IMR-90 (cell line): ENCODE data around the gene RASL11B. TPM values are rescaled to one million over a fixed set of nuclear protein-coding genes. Genes with fewer than 3 reads are reported as not detected.
A peak's percentile ranks its signal among the peaks of the same experiment; 100 is the strongest.

Experiments used
- ATAC-seq: fragments of 200-7000 bp; cut with Tn5 transposase; 2 replicates; pipeline ENCODE4 v1.9.1; 2020; ENCODE audit warnings: low read depth, mild to moderate bottlenecking, moderate library complexity
- BruUV-seq: library from RNA; stranded (reverse); fragments of 400-500 nt; replicated peaks from 2 replicates; lab custom pipeline; 2021; lab: Mats Ljungman, UMichigan
- CTCF ChIA-PET: fragments of 300-600 bp; formaldehyde crosslinking; extraction: SDS; loops from one replicate; lab custom pipeline; 2021; ENCODE audit warnings: antibody characterized with exemption; lab: Yijun Ruan, JAX
- POLR2A ChIA-PET: fragments of 300-600 bp; sonication (Branson Sonifier 250); formaldehyde crosslinking; loops from one replicate; lab custom pipeline; 2022; ENCODE audit warnings: antibody characterized with exemption; ENCODE audit not compliant: unreplicated experiment; lab: Charles Lee
- DNase-seq: peaks from one replicate; pipeline ENCODE4 v3.0.0; 2013
- H2AFZ ChIP-seq: replicated peaks from 2 replicates; pipeline ENCODE3; 2013; ENCODE audit warnings: low read length, mild to moderate bottlenecking; ENCODE audit not compliant: poor library complexity
- H2AK5ac ChIP-seq: 2 replicates; pipeline ENCODE4 v1.6.1; 2013; ENCODE audit warnings: low read depth, low read length, inconsistent platforms
- H2AK9ac ChIP-seq: replicated peaks from 2 replicates; pipeline ENCODE3; 2013; ENCODE audit warnings: mild to moderate bottlenecking, low read depth, low read length, moderate library complexity; ENCODE audit not compliant: poor library complexity
- H2BK120ac ChIP-seq: 2 replicates; pipeline ENCODE4 v1.6.1; 2013; ENCODE audit warnings: low read depth, low read length, inconsistent platforms
- H2BK15ac ChIP-seq: 3 replicates; pipeline ENCODE4 v1.6.1; 2013; ENCODE audit warnings: low read depth, low read length, inconsistent platforms
- H2BK20ac ChIP-seq: 2 replicates; pipeline ENCODE4 v1.6.1; 2013; ENCODE audit warnings: low read depth, mild to moderate bottlenecking, inconsistent platforms, low read length, moderate library complexity
- H2BK5ac ChIP-seq: 2 replicates; pipeline ENCODE4 v1.6.1; 2013; ENCODE audit warnings: mild to moderate bottlenecking, low read depth, low read length, inconsistent platforms; ENCODE audit not compliant: poor library complexity, severe bottlenecking
- H3K14ac ChIP-seq: replicated peaks from 2 replicates; pipeline ENCODE4 v1.6.1; 2013; ENCODE audit warnings: low read depth, low read length, inconsistent platforms
- H3K18ac ChIP-seq: 2 replicates; pipeline ENCODE4 v1.6.1; 2013; ENCODE audit warnings: low read depth, low read length, control low read depth
- H3K23ac ChIP-seq: 2 replicates; pipeline ENCODE4 v1.6.1; 2013; ENCODE audit warnings: low read depth, low read length, inconsistent platforms
- H3K27ac ChIP-seq: 2 replicates; pipeline ENCODE4 v1.5.1; 2013; ENCODE audit warnings: mild to moderate bottlenecking, control low read depth, low read length; ENCODE audit not compliant: insufficient read depth
- H3K27me3 ChIP-seq: 2 replicates; pipeline ENCODE4 v1.6.1; 2013; ENCODE audit warnings: low read length; ENCODE audit not compliant: control insufficient read depth, insufficient read depth
- H3K36me3 ChIP-seq: 2 replicates; pipeline ENCODE4 v1.6.1; 2013; ENCODE audit warnings: low read length, mixed read lengths; ENCODE audit not compliant: control insufficient read depth, insufficient read depth
- H3K4ac ChIP-seq: 2 replicates; pipeline ENCODE4 v1.6.1; 2013; ENCODE audit warnings: low read depth, low read length, inconsistent platforms
- H3K4me1 ChIP-seq: 2 replicates; pipeline ENCODE4 v1.6.1; 2013; ENCODE audit warnings: low read length, mixed read lengths; ENCODE audit not compliant: control insufficient read depth, insufficient read depth
- H3K4me2 ChIP-seq: 2 replicates; pipeline ENCODE4 v1.6.1; 2013; ENCODE audit warnings: low read depth, mild to moderate bottlenecking, control low read depth, low read length, moderate library complexity
- H3K4me3 ChIP-seq: 2 replicates; pipeline ENCODE4 v1.5.1; 2013; ENCODE audit warnings: low read depth, mild to moderate bottlenecking, control low read depth, low read length, moderate library complexity; ENCODE audit not compliant: insufficient read depth
- H3K56ac ChIP-seq: 2 replicates; pipeline ENCODE4 v1.6.1; 2013; ENCODE audit warnings: low read length, inconsistent platforms; ENCODE audit not compliant: insufficient read depth; ENCODE audit errors: extremely low read depth
- H3K79me1 ChIP-seq, 2 experiments: 2 replicates each; pipeline ENCODE4 v1.6.1; 2013; ENCODE audit warnings: low read length in 2 of 2, inconsistent platforms in 1 of 2, low read depth in 1 of 2
- H3K9ac ChIP-seq: 2 replicates; pipeline ENCODE4 v1.6.1; 2013; ENCODE audit warnings: low read depth, low read length, control low read depth
- H3K9me1 ChIP-seq: 2 replicates; pipeline ENCODE4 v1.6.1; 2013; ENCODE audit warnings: low read length, inconsistent platforms; ENCODE audit not compliant: insufficient read depth
- H3K9me3 ChIP-seq: 2 replicates; pipeline ENCODE4 v1.6.1; 2013; ENCODE audit warnings: low read length; ENCODE audit not compliant: control insufficient read depth, insufficient read depth
- H4K20me1 ChIP-seq: 2 replicates; pipeline ENCODE4 v1.6.1; 2013; ENCODE audit warnings: low read length, inconsistent platforms; ENCODE audit not compliant: insufficient read depth
- H4K5ac ChIP-seq: 2 replicates; pipeline ENCODE4 v1.6.1; 2013; ENCODE audit warnings: mild to moderate bottlenecking, low read depth, low read length, control low read depth
- H4K8ac ChIP-seq, 2 experiments: 2 replicates each; pipeline ENCODE4 v1.6.1; 2013; ENCODE audit warnings: low read depth in 2 of 2, low read length in 2 of 2, control low read depth in 1 of 2, inconsistent platforms in 1 of 2
- H4K91ac ChIP-seq: 2 replicates; pipeline ENCODE4 v1.6.1; 2013; ENCODE audit warnings: low read depth, low read length, inconsistent platforms; ENCODE audit not compliant: insufficient read depth
- BHLHE40 ChIP-seq: fragments of 150-350 bp; IDR thresholded peaks from 2 replicates; pipeline ENCODE4 v1.6.1; 2016; ENCODE audit warnings: mild to moderate bottlenecking, low read depth, low read length
- CEBPB ChIP-seq: IDR thresholded peaks from 2 replicates; pipeline ENCODE4 v1.6.1; 2012; ENCODE audit warnings: low read depth, low read length, improper control_type of control experiment
- FOS ChIP-seq: fragments of 150-350 bp; IDR thresholded peaks from 2 replicates; pipeline ENCODE4 v1.6.1; 2016; ENCODE audit warnings: low read depth, low read length
- MAZ ChIP-seq: IDR thresholded peaks from 2 replicates; pipeline ENCODE4 v1.6.1; 2012; ENCODE audit warnings: low read depth, mild to moderate bottlenecking, low read length, improper control_type of control experiment, moderate library complexity, borderline replicate concordance
- MXI1 ChIP-seq: IDR thresholded peaks from 2 replicates; pipeline ENCODE4 v1.6.1; 2012; ENCODE audit warnings: low read depth, mild to moderate bottlenecking, low read length, moderate library complexity, borderline replicate concordance
- POLR2A ChIP-seq: IDR thresholded peaks from 2 replicates; pipeline ENCODE4 v1.6.1; 2012; ENCODE audit warnings: mild to moderate bottlenecking, low read depth, low read length
- RAD21 ChIP-seq: IDR thresholded peaks from 2 replicates; pipeline ENCODE4 v1.6.1; 2012; ENCODE audit warnings: low read length, improper control_type of control experiment
- SMC3 ChIP-seq: fragments of 150-350 bp; IDR thresholded peaks from 2 replicates; pipeline ENCODE4 v1.6.1; 2016; ENCODE audit warnings: low read depth, mild to moderate bottlenecking, antibody characterized with exemption, low read length, moderate library complexity
- WGBS, 2 experiments: methylation state at CpG; one replicate each; pipeline versions ENCODE4 v1.1.5 to v1.1.7; 2013; ENCODE audit warnings: missing lambda C conversion rate in 2 of 2; ENCODE audit not compliant: insufficient read length in 1 of 2; ENCODE audit errors: extremely low coverage in 2 of 2; 5-methylcytosine and 5-hydroxymethylcytosine counted together
- dilution Hi-C: fragments of 300-500 bp; cut with HindIII; formaldehyde crosslinking; loops from one replicate; pipeline ENCODE4 v1.14.3; 2018; ENCODE audit warnings: low sequenced_read_pairs; ENCODE audit not compliant: unreplicated experiment
- in situ Hi-C: fragments of 300-500 bp; cut with MboI; formaldehyde crosslinking; loops from 3 replicates; pipeline ENCODE4 v1.14.3; 2019; ENCODE audit warnings: low sequenced_read_pairs, inconsistent platforms, mixed read lengths
- intact Hi-C: fragments of 100-400 bp; cut with micrococcal nuclease; formaldehyde crosslinking; loops from 2 replicates; pipeline ENCODE4 v1.10.0; 2022
- polyA plus RNA-seq, 3 experiments: library from polyadenylated mRNA; depleted of rRNA; stranded (reverse); fragments of >200 nt; gene quantifications; 2 replicates each; pipeline ENCODE4 v1.2.3, GENCODE V29; 2012; ENCODE audit warnings: low replicate concordance in 1 of 3
- total RNA-seq: library from RNA; depleted of rRNA; stranded (reverse); fragments of >200 nt; gene quantifications from 2 replicates; pipeline ENCODE4 v1.2.3, GENCODE V29; 2012
- TF ChIP-seq, protein P1 (sequence below): fragments of 150-350 bp; IDR thresholded peaks from 2 replicates; pipeline ENCODE4 v1.6.1; 2017; ENCODE audit warnings: mild to moderate bottlenecking, antibody characterized with exemption, low read length, low read depth
- TF ChIP-seq, protein P2 (sequence below): fragments of 150-350 bp; IDR thresholded peaks from 2 replicates; pipeline ENCODE4 v1.6.1; 2016; ENCODE audit warnings: low read depth, mild to moderate bottlenecking, low read length, moderate library complexity, borderline replicate concordance

The RASL11B gene
- total and polyA plus RNA-seq, 2 of the 4 experiments (the other 2 are of a cell fraction): 0.18 to 0.31 TPM

DNA sequence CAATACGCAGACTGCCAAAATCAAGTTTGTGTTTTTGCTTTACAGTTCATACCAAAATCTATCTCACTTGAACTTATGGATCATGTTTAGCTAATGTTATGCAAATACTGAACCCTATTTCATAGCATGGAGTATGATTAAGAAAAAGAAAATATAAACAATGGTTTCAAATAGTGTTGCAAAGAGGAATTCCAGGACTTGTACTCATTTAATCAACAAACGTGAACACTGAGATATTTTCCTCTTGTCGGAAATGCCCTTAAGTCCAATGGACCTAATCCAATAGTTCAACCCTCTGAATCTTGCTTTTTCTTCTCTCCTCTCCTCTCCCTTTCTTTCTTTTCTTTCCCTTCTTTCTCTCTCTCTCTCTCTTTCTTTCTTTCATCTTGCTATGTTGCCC, 30.8 kb downstream of the RASL11B start:
- 0% methylated on average over 2 of the region's 3 CpGs; no CpG with 5 or more reads in 1 of the 2 experiments for WGBS, 2 experiments
- Histone ChIP-seq H3K9me3 (no peaks in the 10 kb centered on the region), H3K4me3 (no peak overlapping the region), H4K91ac (peak overlapping the region; percentile 89), H2BK120ac (peak overlapping the region; percentile 93), H3K4me2 (peak overlapping the region; percentile 59), H3K36me3 (no peaks in the 10 kb centered on the region), H2AFZ (no peak overlapping the region), H3K23ac (no peak overlapping the region), H3K9me1 (peaks cover 18% of the 10 kb centered on the region), H3K9ac (peak overlapping the region; percentile 42), H3K27me3 (no peaks in the 10 kb centered on the region), H2BK15ac (no peak overlapping the region), H3K56ac (no peak overlapping the region), H3K14ac (peak overlapping the region; percentile 83; the same call in 1 of the 2 replicates), H4K20me1 (peaks cover 5% of the 10 kb centered on the region; the same call in 1 of the 2 replicates), H2AK5ac (peak overlapping the region; percentile 96), H2BK5ac (peak overlapping the region; percentile 59), H4K5ac (peak overlapping the region; percentile 88), H2BK20ac (peak overlapping the region; percentile 91), H4K8ac (peak overlapping the region in 1 of 2 experiments; percentile 44; a peak in 1 of 4 replicates), H3K4me1 (peaks cover 21% of the 10 kb centered on the region), H3K79me1 (0 out of 4 replicates have a peak, but pooled peaks cover 0 to 3% of the 10 kb centered on the region in 2 experiments), H3K27ac (peak overlapping the region; percentile 92), H2AK9ac (no peak overlapping the region), H3K18ac (peak overlapping the region; percentile 88), H3K4ac (peak overlapping the region; percentile 95)
- in situ Hi-C loops: no loop called here
- ChIA-PET CTCF (no interaction called here), POLR2A (no interaction called here)
- BruUV-seq: no TSS peak
- dilution Hi-C loops: no loop called here
- DNase-seq (peak; percentile 82), ATAC-seq (peak; percentile 88)
- intact Hi-C loops: loop anchor here (2.0 to 5.0 kb wide), 2 partner anchors 64 to 70 kb away; no protein-coding TSS in a partner anchor
- TF ChIP-seq MXI1 (no peak), SMC3 (no peak), POLR2A (no peak), MAZ (no peak), RAD21 (no peak), FOS (peak; percentile 78), BHLHE40 (peak; percentile 84), CEBPB (peak; percentile 86)
- TF ChIP-seq, protein P1, sequence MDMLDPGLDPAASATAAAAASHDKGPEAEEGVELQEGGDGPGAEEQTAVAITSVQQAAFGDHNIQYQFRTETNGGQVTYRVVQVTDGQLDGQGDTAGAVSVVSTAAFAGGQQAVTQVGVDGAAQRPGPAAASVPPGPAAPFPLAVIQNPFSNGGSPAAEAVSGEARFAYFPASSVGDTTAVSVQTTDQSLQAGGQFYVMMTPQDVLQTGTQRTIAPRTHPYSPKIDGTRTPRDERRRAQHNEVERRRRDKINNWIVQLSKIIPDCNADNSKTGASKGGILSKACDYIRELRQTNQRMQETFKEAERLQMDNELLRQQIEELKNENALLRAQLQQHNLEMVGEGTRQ: no peak
- TF ChIP-seq, protein P2, sequence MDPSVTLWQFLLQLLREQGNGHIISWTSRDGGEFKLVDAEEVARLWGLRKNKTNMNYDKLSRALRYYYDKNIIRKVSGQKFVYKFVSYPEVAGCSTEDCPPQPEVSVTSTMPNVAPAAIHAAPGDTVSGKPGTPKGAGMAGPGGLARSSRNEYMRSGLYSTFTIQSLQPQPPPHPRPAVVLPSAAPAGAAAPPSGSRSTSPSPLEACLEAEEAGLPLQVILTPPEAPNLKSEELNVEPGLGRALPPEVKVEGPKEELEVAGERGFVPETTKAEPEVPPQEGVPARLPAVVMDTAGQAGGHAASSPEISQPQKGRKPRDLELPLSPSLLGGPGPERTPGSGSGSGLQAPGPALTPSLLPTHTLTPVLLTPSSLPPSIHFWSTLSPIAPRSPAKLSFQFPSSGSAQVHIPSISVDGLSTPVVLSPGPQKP: no peak
